AG08396 (cell line): Measurements from ENCODE around the gene PERCC1.
"Not testable (repeated sequence)": the region's sequence is repeated elsewhere in the genome, so short reads cannot be mapped to it uniquely, and the experiment has no call there.

Experiments
- DNase-seq: peaks from one replicate; pipeline ENCODE4 v3.0.0; 2012; ENCODE audit warnings: low spot score, mixed read lengths

Gene PERCC1

DNA sequence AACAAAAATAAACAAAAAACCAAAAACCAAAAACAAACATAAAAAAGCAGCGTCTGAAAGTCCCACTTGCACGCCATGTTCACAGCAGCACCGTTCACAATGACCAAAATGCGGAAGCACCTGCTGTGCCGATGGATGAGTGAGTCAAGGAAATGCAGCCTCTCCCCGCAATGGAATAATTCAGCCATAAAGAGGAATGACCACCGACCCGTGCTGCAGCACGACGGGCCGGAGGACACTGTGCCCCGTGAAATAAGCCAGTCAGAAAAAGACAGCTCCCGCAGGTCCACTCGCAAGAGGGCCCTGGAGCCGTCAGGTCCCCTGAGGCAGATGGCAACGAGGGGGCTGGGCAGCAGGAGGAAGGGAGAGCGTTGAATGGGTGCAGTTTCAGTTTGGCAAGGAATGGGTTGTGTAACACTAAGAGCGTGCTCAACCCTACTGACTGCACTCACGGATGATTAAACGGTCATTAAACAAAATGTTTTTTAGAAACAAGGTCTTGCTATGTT lies 38.9 kb downstream of the PERCC1 start:
- DNase-seq = no peak

DNA sequence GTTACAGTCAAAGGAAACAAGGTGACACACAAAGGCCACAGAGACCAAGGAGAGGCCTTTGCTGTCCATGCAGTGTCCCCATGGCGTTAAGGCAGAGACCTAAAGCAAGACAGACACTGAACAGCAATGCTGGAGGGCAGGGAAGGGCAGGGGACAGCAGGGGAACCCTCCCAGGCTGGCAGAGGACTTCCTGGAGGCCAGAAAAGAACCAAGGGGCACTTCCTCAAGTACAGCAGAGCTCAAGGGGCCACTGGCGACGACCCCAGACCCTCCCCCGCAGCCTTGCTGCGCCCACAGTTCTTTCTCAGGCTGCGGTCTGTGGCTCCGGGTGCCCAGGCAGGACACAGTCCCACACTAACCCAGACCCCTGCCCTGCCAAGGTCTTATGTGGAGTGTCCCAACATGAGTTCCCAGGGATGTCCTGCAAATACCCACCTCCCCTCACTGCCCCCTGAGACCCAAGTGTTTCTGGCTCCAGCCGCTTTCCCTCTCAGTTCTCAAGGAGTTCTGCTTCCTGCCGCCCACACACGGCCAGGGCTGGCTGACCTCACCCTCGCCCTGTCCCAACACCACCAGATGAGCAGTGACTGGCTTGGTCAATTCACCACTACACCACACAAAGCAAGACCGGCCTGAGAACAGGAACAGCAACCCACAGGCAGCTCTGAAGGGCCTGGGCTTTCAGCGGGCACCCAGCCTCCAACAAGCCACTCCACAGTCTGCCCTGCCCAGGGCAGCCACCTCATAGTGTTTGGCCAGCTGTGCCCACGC lies 39.8 kb downstream of the PERCC1 start:
- DNase-seq = peak; percentile 65

DNA sequence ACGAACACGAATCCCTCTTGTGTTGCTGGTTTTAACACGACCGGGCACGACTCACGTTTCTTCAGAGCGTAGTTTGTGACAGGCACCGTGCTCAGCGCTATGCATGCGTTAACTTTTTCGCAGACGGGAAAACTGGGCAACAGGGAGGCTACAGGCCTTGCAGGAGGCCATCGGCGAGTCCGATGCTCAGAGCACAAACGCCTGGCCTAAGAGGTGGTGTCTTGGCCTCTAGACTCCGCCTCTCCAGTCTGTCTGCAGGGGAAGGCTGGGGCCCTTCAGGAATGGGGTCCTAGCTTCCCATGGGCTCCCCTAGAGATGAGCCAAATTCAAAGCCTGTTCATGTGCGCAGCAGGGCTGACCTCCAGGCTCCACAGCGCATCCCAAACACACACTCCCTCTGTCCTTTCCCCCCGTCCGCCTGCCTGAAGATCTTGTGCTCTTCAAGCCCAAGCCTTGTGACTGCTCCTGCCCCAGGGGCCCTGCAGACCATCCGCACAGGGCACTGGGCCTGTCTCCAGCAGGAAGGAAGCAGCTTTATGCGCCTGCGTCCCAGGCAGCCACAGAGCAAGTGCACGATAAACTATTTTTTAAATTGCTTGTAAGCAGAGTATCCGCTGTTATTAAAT lies 40.8 kb downstream of the PERCC1 start:
- no peak for DNase-seq

DNA sequence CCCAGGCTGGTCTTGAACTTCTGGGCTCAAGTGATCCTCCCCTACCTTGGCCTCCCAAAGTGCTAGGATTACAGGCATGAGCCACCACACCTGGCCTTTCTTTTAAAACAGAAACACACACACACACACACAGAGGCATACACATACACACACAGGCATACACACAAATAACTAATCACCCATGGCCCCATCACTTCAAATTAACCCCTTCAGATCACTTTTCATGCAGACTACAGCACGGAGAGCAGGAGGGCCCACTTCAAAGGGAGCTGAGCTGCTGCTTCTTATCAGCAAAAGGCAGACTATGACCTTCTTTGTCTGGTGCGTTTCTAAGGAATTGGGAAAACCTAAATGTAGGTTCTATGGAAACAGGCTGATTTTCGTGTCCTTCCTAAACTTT lies 42.1 kb downstream of the PERCC1 start:
- DNase-seq = no peak

DNA sequence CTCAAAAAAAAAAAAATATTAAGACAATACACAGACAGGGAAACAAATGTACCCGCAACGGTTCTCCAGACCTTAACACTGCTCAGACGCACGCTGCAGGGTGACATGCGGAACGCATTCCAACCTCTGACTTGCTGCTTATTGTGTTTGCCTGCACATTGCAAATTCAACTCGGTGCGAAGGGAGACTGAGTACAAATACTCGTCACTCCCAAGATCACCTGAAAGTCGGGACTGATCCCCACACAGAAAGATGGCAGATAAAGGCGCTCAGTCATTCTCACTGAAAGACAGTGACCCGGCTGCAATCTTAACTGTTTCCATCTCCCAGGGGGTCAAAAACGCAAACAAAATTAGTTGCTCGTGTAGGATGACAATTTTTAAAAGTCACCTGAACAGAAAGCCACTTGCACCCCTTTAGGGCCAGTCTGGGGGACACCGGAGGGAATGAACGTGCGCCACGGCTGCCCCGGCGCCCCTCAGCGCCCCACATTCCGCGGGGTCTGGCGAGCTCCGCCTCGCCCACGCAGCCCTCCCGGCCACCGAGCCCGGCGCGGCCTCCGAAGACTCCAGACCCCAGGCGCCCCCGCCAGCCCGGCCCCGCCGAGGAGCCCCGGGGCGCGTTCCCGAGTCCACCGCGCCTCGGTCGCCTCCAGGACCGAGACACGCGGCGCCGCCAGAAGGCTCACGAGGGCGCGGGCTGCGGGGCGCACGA lies 43.4 kb downstream of the PERCC1 start:
- DNase-seq = peak; percentile 54

DNA sequence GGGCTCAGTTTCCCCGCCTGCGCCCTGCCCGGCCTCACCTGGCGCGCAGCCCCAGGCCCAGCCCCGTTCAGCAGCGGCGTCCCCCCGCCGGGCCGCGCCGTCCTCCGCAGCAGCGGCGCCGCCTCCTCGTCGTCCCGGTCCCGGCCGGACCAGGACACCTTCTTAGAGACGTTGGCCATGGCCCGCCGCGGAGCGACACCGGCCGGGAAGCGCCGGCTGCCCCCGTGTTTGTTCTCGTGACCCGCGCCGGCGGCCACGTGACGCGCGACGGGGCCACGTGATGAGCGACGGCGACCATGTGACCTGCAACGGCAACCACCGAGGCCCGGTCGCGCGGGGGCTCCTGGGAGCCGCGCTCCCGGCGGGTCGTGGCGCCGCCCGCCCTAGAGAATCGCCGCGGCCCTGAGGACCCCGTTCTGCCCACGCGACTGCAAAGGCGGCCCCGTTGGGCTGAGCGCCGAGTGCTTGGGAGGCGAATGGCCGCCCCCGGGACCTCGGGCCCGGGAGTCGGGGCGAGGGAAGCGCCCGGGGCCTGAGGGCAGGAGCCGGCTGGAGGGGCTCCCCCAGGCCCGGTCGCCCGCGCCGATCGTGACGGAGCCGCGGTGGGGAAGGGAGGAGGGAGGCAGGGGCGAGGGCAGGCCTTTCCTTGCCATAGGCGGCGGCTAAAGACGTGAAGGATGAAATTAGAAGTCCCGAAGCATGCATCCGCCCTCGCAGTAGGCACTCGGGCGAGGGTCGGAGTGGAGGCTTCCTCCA lies 44.1 kb downstream of the PERCC1 start, which contains the start of gene CLCN7:
TSS of gene CLCN7 (minus strand) at position 233 of the 756 bp plus-strand sequence. CDS start at position 179, 54 bp downstream.
- peak; percentile 98 for DNase-seq

DNA sequence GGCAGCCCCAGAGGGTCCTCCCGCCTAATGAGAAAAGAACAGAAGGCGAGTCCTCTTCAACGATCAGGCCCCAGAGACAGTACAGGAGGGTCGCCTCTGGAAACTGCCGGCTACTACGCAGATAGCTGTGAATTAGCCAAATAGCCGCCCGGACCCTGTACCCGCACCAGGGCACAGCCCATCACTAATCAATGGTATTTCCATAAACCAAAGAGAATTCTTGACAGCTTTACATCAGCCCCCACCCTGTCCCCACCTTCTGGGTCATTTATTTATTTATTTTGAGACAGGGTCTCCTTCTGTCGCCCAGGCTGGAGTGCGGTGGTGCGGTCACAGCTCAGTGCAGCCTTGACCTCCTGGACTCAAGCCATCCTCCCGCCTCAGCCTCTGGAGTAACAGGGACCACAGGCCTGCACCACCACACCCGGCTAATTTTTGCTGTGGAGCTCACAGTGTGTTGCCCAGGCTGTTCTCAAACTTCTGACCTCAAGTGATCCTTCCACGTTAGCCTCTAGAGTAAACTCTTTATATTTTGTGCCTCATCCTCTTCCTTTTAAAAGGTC lies 44.8 kb downstream of the PERCC1 start:
- no peak for DNase-seq

DNA sequence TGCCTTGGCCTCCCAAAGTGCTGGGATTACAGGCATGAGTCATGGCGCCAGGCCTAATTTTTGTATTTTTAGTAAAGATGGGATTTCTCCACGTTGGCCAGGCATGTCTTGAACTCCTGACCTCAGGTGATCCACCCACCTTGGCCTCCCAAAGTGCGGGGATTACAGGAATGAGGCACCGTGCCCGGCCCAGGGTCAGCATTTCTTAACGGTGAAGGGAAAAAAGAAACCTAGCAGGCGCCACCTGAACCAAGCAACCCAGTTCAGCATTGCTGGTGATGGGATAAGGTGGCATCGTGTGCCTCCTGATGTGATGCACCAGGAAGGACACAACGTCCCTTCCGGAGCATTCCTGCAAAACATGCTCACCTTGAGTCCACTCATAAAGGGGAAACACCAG lies 46.2 kb downstream of the PERCC1 start:
- DNase-seq = no peak

DNA sequence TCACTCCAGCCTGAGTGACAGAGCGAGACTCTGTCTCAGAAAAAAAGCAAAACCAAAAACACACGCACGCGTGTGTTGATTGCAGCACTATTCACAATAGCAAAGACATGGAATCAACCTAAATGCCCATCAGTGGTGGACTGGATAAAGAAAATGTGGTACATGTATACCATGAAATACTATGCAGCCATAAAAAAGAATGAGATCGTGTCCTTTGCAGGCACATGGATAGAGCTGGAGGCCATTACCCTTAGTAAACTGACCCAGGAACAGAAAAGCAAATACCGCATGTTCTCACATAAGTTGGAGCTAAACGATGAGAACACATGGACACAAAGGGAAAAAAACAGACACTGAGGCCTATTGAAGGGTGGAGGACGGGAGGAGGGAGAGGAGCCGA lies 48.1 kb downstream of the PERCC1 start:
- not testable (repeated sequence) for DNase-seq

DNA sequence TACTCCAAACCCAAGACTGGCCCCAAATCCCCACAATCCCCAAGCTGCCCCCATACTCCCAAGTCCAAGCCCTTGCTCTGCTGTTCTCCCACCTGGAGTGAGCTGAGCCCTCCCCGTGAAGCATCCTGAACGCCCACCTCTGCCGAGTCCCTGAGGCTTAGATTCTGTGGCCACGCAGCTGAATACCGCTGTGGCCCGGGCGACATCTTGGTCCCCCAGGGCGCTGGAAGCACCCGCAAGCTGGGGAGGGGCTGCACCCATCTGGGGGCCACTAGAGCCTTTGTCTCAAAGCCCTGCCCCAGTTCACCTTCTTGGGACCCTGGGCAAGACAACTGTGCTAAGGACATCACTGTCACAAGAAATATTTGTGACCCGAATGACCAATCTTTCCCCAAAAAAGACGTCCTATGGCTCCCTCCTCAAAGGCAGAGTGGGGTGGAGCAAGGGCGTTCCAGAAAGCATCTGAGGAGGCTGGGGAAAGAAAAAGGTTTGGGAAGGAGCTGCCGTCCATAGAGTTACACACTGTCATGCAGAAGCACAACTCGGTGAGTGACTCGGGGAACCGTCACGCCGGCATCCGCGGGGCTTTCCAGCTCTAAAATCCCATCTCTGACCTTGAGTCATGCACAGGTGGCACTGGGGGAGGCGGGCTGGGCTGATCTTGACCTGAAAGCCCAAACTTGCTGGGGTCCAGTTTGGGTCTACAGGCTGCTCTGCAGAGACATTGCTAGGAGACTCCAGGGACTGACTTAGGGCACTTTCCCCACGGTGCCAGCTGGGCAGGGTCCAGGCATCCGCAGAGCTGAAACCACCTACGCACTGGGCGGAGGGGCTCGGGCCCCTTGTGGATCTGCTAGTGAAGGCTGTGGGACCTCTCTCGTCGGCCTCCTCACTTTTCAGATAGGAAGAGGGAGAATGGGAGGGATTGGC lies 51.3 kb downstream of the PERCC1 start:
- DNase-seq = no peak
